Heart left ventricle (tissue), 16 donors: ENCODE data around the gene MID1. TPM values are rescaled to one million over a fixed set of nuclear protein-coding genes. Genes with fewer than 3 reads are reported as not detected.

Source experiments
- ATAC-seq, 4 donors: fragments of 200-7000 bp; cut with Tn5 transposase; one replicate each; pipeline ENCODE4 v1.9.1; 2020 to 2022; ENCODE audit warnings: moderate library complexity in 4 of 4, mild to moderate bottlenecking in 3 of 4, moderate number of reproducible peaks in 1 of 4
- DNase-seq, 5 donors: peaks; one replicate each; pipeline ENCODE4 v3.0.0-alpha.2; 2020
- H3K27ac ChIP-seq, 12 donors: fragments of 200-600 bp; sonication (generic) in 4 of 12; one replicate each; pipeline versions ENCODE4 v1.5.0 to v1.8.0; 2016 to 2022; ENCODE audit warnings: mild to moderate bottlenecking in 2 of 12
- H3K27me3 ChIP-seq, 9 donors: fragments of 200-600 bp; sonication (generic) in 2 of 9; one replicate each; pipeline versions ENCODE4 v1.5.1 to v1.8.0; 2016 to 2022; ENCODE audit warnings: mild to moderate bottlenecking in 3 of 9
- H3K36me3 ChIP-seq, 9 donors: fragments of 200-600 bp; sonication (generic) in 2 of 9; one replicate each; pipeline versions ENCODE4 v1.5.0 to v1.8.0; 2018 to 2022; ENCODE audit warnings: mild to moderate bottlenecking in 2 of 9
- H3K4me1 ChIP-seq, 12 donors: fragments of 200-600 bp; sonication (generic) in 4 of 12; one replicate each; pipeline versions ENCODE4 v1.5.0 to v1.8.0; 2016 to 2022; ENCODE audit warnings: mild to moderate bottlenecking in 3 of 12
- H3K4me3 ChIP-seq, 12 donors: fragments of 200-600 bp; sonication (generic) in 4 of 12; one replicate each; pipeline versions ENCODE4 v1.5.0 to v1.8.0; 2017 to 2022; ENCODE audit warnings: mild to moderate bottlenecking in 9 of 12, moderate library complexity in 4 of 12
- H3K9me3 ChIP-seq, 12 donors: fragments of 200-600 bp; sonication (generic) in 4 of 12; one replicate each; pipeline versions ENCODE4 v1.5.0 to v1.8.0; 2016 to 2022; ENCODE audit warnings: mild to moderate bottlenecking in 1 of 12
- POLR2A ChIP-seq, 2 donors: fragments of 450-650 bp; IDR thresholded peaks; one replicate each; pipeline ENCODE4 v1.6.1; 2017; ENCODE audit warnings: antibody characterized with exemption in 2 of 2, mild to moderate bottlenecking in 2 of 2, moderate library complexity in 2 of 2
- WGBS, 4 donors: extraction: QIAGEN DNeasy Blood & Tissue Kit in 2 of 4; methylation state at CpG; one replicate each; pipeline versions ENCODE4 v1.1.5 to v1.1.7; 2013 to 2018; 5-methylcytosine and 5-hydroxymethylcytosine counted together
- intact Hi-C, 10 donors: fragments of 100-400 bp; cut with DNase I; formaldehyde crosslinking; loops; one replicate each; pipeline versions ENCODE4 v1.11.1 to v1.14.2; 2022
- polyA plus RNA-seq, 2 donors: library from polyadenylated mRNA; stranded (reverse); fragments of 200-250 nt; gene quantifications; one replicate each; pipeline ENCODE4 v1.2.3, GENCODE V29; 2013
- total RNA-seq, 9 donors: library from RNA; depleted of rRNA in 2 of 9; stranded (reverse); fragments of >200 nt in 2 of 9; fragmentation: NEBNext Ultra II Directional in 3 of 9; extraction: Animal tissue kit (Norgen Biotek cat#: 25700) in 3 of 9; gene quantifications; one replicate each; pipeline versions ENCODE4 v1.1.0 to v1.2.4, GENCODE V29; 2016 to 2023
- TF ChIP-seq, protein P1 (sequence below), 12 donors: fragments of 200-600 bp; sonication (generic) in 4 of 12; IDR thresholded peaks; one replicate each; pipeline versions ENCODE4 v1.5.0 to v1.8.0; 2018 to 2022; ENCODE audit warnings: antibody characterized with exemption in 12 of 12, mild to moderate bottlenecking in 5 of 12
- donor health status: ischemic (EF 13 %, LVEDD 7.1; RV severe dilation, severe dysfunction).
- donor health status: healthy with polysubstance abuse.
- donor health status: DM: no; HTN: yes; CAD: no.
- donor health status: DM: no; HTN: no; CAD: no.
- donor health status: ischemic (EF 25% LVEDD 6.9; RV normal size, moderate dysfunction).
- donor health status: ischemic (EF 25% LVEDD 5.7; RV mildly dilated, moderate dysfunction).
- donor health status: healthy.
- donor health status: DM: yes; HTN: yes; CAD: no.
- donor health status: ischemic (EF 35%, LVEDD 5.7; RV mildly dilated, moderate dysfunction).
- donor health status: nonischemic (EF 11% LVEDD 7.7; RV severe dilation, severe dysfunction).
- donor health status: DM: yes; HTN: yes; CAD: no.
- donor health status: PGD.
- donor health status: ischemic (EF 29% LVEDD 5.4; RV normal size, mild dysfunction).
- donor health status: nonischemic (EF 23%, LVEDD 6.1; RV moderate dilation, normal function).

The MID1 gene
- total and polyA plus RNA-seq, 11 donors, result 1.6 to 18.7 (median 4.8) TPM

DNA sequence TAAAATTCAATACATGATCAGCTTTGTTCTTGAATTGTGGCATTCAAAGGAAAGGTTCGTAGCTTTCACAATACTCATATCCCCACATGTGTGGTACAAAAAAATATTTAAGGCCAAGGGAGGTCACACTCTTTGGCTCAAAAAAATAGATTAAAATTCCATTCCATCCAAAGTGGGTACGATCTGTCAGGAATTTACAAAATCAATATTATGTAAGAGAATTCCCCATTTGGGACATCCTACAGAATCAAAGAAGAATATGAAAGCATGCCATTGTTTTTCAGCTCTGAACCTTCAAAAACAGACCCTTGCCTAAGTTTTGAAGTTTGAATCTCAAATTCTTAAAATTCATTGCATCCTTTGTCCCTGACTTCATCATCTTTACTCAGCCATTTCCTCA is 85.8 kb downstream of the MID1 start:
- Histone ChIP-seq H3K4me1 (peaks cover 0 to 5% (median 0%) of the 10 kb centered on the region in 12 donors), H3K9me3 (no peaks in the 10 kb centered on the region), H3K4me3 (no peak overlapping the region), H3K27me3 (no peaks in the 10 kb centered on the region), H3K27ac (no peak overlapping the region), H3K36me3 (no peaks in the 10 kb centered on the region)
- WGBS, 4 donors, result 76 to 89% (median 87%) methylated on average over 2 of the region's 2 CpGs
- DNase-seq, result no peak
- TF ChIP-seq, protein P1, sequence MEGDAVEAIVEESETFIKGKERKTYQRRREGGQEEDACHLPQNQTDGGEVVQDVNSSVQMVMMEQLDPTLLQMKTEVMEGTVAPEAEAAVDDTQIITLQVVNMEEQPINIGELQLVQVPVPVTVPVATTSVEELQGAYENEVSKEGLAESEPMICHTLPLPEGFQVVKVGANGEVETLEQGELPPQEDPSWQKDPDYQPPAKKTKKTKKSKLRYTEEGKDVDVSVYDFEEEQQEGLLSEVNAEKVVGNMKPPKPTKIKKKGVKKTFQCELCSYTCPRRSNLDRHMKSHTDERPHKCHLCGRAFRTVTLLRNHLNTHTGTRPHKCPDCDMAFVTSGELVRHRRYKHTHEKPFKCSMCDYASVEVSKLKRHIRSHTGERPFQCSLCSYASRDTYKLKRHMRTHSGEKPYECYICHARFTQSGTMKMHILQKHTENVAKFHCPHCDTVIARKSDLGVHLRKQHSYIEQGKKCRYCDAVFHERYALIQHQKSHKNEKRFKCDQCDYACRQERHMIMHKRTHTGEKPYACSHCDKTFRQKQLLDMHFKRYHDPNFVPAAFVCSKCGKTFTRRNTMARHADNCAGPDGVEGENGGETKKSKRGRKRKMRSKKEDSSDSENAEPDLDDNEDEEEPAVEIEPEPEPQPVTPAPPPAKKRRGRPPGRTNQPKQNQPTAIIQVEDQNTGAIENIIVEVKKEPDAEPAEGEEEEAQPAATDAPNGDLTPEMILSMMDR (IDR thresholded peaks at IDR 0.05), result no peak
- no peak for TF ChIP-seq POLR2A (IDR thresholded peaks at IDR 0.05)
- no peak for ATAC-seq
- intact Hi-C loops, result no loop called here

DNA sequence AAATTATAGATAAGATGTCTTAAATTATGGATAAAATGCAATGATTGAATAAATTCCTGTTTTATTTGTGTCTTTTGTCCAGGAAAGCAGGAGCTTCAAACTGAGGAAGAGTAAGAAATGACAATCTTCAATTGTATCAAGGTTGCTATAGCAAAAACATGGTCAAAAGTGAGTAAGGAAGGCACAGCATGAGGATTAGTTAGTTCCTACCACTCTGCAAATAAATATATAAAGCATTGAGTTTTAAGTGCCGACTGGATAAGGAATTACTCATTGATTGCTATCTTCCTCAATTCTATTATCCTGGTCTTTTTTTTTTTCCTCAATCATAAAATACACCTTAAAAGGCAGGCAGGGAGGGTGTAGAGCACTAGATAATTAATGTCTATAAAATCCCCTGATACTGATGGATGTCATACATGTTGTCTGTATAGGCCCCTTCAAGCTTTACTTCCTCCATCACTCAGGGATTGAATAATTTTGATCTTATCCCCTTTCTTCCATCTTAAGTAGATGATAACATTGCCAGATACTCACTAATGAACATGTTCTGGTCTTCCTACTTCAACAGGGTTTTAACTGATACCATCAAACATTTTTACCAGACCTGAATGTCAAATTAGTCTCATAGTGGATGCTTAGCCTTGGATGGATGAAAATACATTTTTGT is 86.6 kb downstream of the MID1 start:
- no peak overlapping the region for H3K4me3 ChIP-seq
- ATAC-seq (no peak), DNase-seq (no peak)
- H3K36me3 ChIP-seq, result no peaks in the 10 kb centered on the region
- no peaks in the 10 kb centered on the region for H3K9me3 ChIP-seq
- intact Hi-C loops, result no loop called here
- no peak for TF ChIP-seq POLR2A (IDR thresholded peaks at IDR 0.05)
- TF ChIP-seq, protein P1 (IDR thresholded peaks at IDR 0.05), result no peak
- no peak overlapping the region for H3K27ac ChIP-seq
- no peaks in the 10 kb centered on the region for H3K27me3 ChIP-seq
- peaks cover 0 to 5% (median 0%) of the 10 kb centered on the region in 12 donors for H3K4me1 ChIP-seq
- WGBS, 4 donors, result 52 to 93% (median 78%) methylated on average over 1 of the region's 1 CpG

- TF ChIP-seq, protein P1 (IDR thresholded peaks at IDR 0.05), result no peak
- no peak for TF ChIP-seq POLR2A (IDR thresholded peaks at IDR 0.05)
- WGBS, 4 donors, result 63 to 100% (median 88%) methylated on average over 1 of the region's 1 CpG
These were observed 88.5 kb downstream of the MID1 start for GRCh38 chrX:10531927-10532326.

DNA sequence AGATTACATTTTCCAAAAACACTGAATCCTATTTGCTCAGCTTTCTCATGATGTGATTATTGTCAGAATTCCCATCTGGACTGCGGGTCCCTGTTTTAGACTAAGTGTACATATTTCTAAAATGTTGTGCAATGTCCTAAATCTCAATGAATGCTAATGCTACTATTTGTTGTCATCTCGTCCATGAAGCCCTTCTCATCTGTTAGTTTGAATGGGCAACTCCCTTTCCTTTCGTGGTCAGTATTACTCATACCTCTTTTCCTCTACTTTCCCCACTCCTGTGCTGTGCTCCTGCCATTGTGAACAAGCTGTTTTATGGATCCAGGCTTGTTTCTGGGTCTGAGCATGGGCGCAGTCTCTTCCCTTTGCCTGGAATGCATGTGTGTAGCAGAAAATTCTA is 91.0 kb downstream of the MID1 start:
- ATAC-seq (peak in 1 of 4 donors; percentile 45), DNase-seq (no peak)
- Histone ChIP-seq H3K36me3 (no peaks in the 10 kb centered on the region), H3K27me3 (no peaks in the 10 kb centered on the region), H3K4me1 (peaks cover 0 to 8% (median 0%) of the 10 kb centered on the region in 12 donors), H3K4me3 (no peak overlapping the region), H3K9me3 (no peaks in the 10 kb centered on the region), H3K27ac (no peak overlapping the region)
- TF ChIP-seq, protein P1 (IDR thresholded peaks at IDR 0.05), result no peak
- no peak for TF ChIP-seq POLR2A (IDR thresholded peaks at IDR 0.05)
- intact Hi-C loops, result no loop called here
- 54 to 73% (median 64%) methylated on average over 4 of the region's 4 CpGs for WGBS, 4 donors

More at GRCh38 chrX:10531927-10532326, 88.5 kb downstream of the MID1 start:
- intact Hi-C loops, result no loop called here
- H3K9me3 ChIP-seq, result no peaks in the 10 kb centered on the region
- H3K27me3 ChIP-seq, result no peaks in the 10 kb centered on the region
- H3K27ac ChIP-seq, result no peak overlapping the region
- DNase-seq (no peak), ATAC-seq (no peak)
- no peak overlapping the region for H3K4me3 ChIP-seq
- H3K4me1 ChIP-seq, result peaks cover 0 to 5% (median 0%) of the 10 kb centered on the region in 12 donors
- no peaks in the 10 kb centered on the region for H3K36me3 ChIP-seq
